22Rv1 (cell line): ENCODE data around the gene VPS37B.

Source experiments
- CTCF ChIP-seq: fragments of 450-650 bp; IDR thresholded peaks from 2 replicates; pipeline ENCODE4 v1.5.1; 2017; ENCODE audit warnings: mild to moderate bottlenecking
- ZFX ChIP-seq: fragments of 450-650 bp; IDR thresholded peaks from 2 replicates; pipeline ENCODE4 v1.6.1; 2017; ENCODE audit warnings: antibody characterized with exemption, borderline replicate concordance

- TF ChIP-seq CTCF (no peak), ZFX (no peak)
Measured at GRCh38 chr12:122846622-122847515, 49.1 kb downstream of the VPS37B start.
